Smooth muscle cell (in vitro differentiated cells): ENCODE results near the gene DACH1. TPM values are rescaled to one million over a fixed set of nuclear protein-coding genes. Genes with fewer than 3 reads are reported as not detected.

Experiments
- DNase-seq: peaks from one replicate; lab custom pipeline; 2025; ENCODE audit not compliant: unreplicated experiment; lab: John Stamatoyannopoulos, UW
- H2AFZ ChIP-seq: fragments of 200-600 bp; sonication (generic); 2 replicates; pipeline ENCODE4 v1.6.0; 2016; ENCODE audit warnings: antibody characterized with exemption, low read depth, mild to moderate bottlenecking
- H3F3A ChIP-seq: fragments of 200-600 bp; sonication (generic); 2 replicates; pipeline ENCODE4 v1.6.0; 2017; ENCODE audit warnings: antibody characterized with exemption, low read depth
- H3K27ac ChIP-seq: fragments of 200-600 bp; sonication (generic); 2 replicates; pipeline ENCODE4 v1.5.1; 2016; ENCODE audit warnings: low read depth, mild to moderate bottlenecking
- H3K27me3 ChIP-seq: fragments of 200-600 bp; sonication (generic); 2 replicates; pipeline ENCODE4 v1.6.1; 2016; ENCODE audit warnings: low read depth, mild to moderate bottlenecking
- H3K36me3 ChIP-seq: fragments of 200-600 bp; sonication (generic); 2 replicates; pipeline ENCODE4 v1.5.1; 2016; ENCODE audit warnings: low read depth
- H3K4me1 ChIP-seq: fragments of 200-600 bp; sonication (generic); 2 replicates; pipeline ENCODE4 v1.5.1; 2016; ENCODE audit warnings: low read depth
- H3K4me2 ChIP-seq: fragments of 200-600 bp; sonication (generic); 2 replicates; pipeline ENCODE4 v1.6.0; 2016; ENCODE audit warnings: mild to moderate bottlenecking
- H3K4me3 ChIP-seq: fragments of 200-600 bp; sonication (generic); 2 replicates; pipeline ENCODE4 v1.5.1; 2016; ENCODE audit warnings: mild to moderate bottlenecking
- H3K79me2 ChIP-seq: fragments of 200-600 bp; sonication (generic); 2 replicates; pipeline ENCODE4 v1.6.0; 2016; ENCODE audit warnings: low read depth, mild to moderate bottlenecking
- H3K9ac ChIP-seq: fragments of 200-600 bp; sonication (generic); 2 replicates; pipeline ENCODE4 v1.6.0; 2016; ENCODE audit warnings: low read depth
- H3K9me3 ChIP-seq: fragments of 200-600 bp; sonication (generic); replicated peaks from 2 replicates; pipeline ENCODE4 v1.5.1; 2016; ENCODE audit warnings: low read depth
- H4K20me1 ChIP-seq: fragments of 200-600 bp; sonication (generic); 2 replicates; pipeline ENCODE4 v1.6.0; 2016; ENCODE audit warnings: low read depth
- WGBS: methylation state at CpG from one replicate; pipeline ENCODE4 v1.1.7; 2016; ENCODE audit warnings: low lambda C conversion rate; 5-methylcytosine and 5-hydroxymethylcytosine counted together
- polyA plus RNA-seq: library from polyadenylated mRNA; unstranded; fragments of >200 nt; fragmentation: Nextera tagmentation; extraction: Ambion mirVana; gene quantifications from 2 replicates; pipeline ENCODE4 v1.2.1, GENCODE V29; 2016
- total RNA-seq: library from RNA; depleted of rRNA; stranded (reverse); fragments of >200 nt; gene quantifications from 2 replicates; pipeline ENCODE4 v1.2.3, GENCODE V29; 2014
- TF ChIP-seq, protein P1 (sequence below): fragments of 200-600 bp; sonication (generic); IDR thresholded peaks from 2 replicates; pipeline ENCODE4 v1.5.1; 2017; ENCODE audit warnings: borderline replicate concordance, mild to moderate bottlenecking, antibody characterized with exemption; ENCODE audit not compliant: insufficient read depth, poor library complexity, severe bottlenecking

DACH1 gene
- total and polyA plus RNA-seq, 2 experiments from 2014 or later, result 0.33 to 1.6 TPM

DNA sequence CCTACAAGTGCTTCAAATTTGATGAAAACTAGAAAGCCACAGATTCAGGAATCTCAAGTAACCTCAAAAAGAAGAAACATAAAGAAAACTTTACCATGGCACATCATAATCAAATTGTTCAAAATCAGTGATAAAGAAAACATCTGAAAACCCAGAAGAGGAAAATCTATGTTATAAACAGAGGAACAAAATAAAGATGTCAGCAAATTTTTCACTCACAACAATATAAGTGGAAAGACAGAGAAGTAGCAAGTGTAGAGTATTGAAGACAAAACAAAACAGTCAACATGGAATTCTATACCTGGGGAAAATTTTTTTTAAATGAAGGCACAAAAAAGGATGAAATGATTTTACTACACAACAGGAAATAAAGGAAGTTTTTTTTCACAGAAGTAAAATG, 470.9 kb downstream of the DACH1 start:
- no peak overlapping the region for H3K4me3 ChIP-seq
- no peaks in the 10 kb centered on the region for H3K36me3 ChIP-seq
- no peaks in the 10 kb centered on the region for H3F3A ChIP-seq
- no peaks in the 10 kb centered on the region for H3K27me3 ChIP-seq
- no peaks in the 10 kb centered on the region for H4K20me1 ChIP-seq
- no peak for DNase-seq
- no peak overlapping the region for H3K9ac ChIP-seq
- H3K4me1 ChIP-seq, result peaks cover 9% of the 10 kb centered on the region
- no peaks in the 10 kb centered on the region for H3K79me2 ChIP-seq
- H3K4me2 ChIP-seq, result no peak overlapping the region
- TF ChIP-seq, protein P1, sequence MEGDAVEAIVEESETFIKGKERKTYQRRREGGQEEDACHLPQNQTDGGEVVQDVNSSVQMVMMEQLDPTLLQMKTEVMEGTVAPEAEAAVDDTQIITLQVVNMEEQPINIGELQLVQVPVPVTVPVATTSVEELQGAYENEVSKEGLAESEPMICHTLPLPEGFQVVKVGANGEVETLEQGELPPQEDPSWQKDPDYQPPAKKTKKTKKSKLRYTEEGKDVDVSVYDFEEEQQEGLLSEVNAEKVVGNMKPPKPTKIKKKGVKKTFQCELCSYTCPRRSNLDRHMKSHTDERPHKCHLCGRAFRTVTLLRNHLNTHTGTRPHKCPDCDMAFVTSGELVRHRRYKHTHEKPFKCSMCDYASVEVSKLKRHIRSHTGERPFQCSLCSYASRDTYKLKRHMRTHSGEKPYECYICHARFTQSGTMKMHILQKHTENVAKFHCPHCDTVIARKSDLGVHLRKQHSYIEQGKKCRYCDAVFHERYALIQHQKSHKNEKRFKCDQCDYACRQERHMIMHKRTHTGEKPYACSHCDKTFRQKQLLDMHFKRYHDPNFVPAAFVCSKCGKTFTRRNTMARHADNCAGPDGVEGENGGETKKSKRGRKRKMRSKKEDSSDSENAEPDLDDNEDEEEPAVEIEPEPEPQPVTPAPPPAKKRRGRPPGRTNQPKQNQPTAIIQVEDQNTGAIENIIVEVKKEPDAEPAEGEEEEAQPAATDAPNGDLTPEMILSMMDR, result no peak
- H3K27ac ChIP-seq, result no peak overlapping the region
- H2AFZ ChIP-seq, result no peak overlapping the region
- no peaks in the 10 kb centered on the region for H3K9me3 ChIP-seq

DNA sequence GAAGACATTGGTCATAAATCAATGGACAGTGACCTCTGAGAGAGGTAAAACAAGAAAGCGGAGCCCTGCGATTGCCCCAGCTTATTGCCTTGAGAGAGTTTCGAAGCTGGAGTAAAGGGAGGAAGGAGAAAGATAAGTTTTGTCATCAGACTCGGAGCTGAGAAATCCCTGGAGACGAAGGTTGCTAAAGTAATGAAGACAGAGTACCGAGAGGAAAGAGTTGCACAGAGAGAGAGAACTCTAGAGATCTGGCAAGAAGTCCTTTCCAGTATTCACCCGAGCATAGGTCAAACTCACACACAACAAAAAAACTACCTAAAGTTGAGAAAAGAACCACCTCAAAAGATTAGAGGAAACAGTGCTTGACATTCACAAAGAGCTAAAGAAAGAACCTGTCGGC, 472.0 kb downstream of the DACH1 start:
- Histone ChIP-seq H3K9ac (no peak overlapping the region), H3K79me2 (no peaks in the 10 kb centered on the region), H2AFZ (no peak overlapping the region), H3K4me2 (no peak overlapping the region), H3K4me1 (peaks cover 7% of the 10 kb centered on the region), H3K27ac (no peak overlapping the region), H4K20me1 (no peaks in the 10 kb centered on the region), H3K36me3 (no peaks in the 10 kb centered on the region), H3F3A (no peaks in the 10 kb centered on the region), H3K9me3 (no peaks in the 10 kb centered on the region), H3K4me3 (no peak overlapping the region), H3K27me3 (no peaks in the 10 kb centered on the region)
- no peak for DNase-seq
- TF ChIP-seq, protein P1, result no peak
- 84% methylated on average over 8 of the region's 8 CpGs for WGBS

GRCh38 chr13:71394176-71394575, 472.8 kb downstream of the DACH1 start:
- H3K9ac ChIP-seq, result no peak overlapping the region
- peaks cover 1% of the 10 kb centered on the region for H3K4me1 ChIP-seq
- 96% methylated on average over 3 of the region's 3 CpGs for WGBS
- TF ChIP-seq, protein P1, result no peak
- no peak overlapping the region for H2AFZ ChIP-seq
- H4K20me1 ChIP-seq, result no peaks in the 10 kb centered on the region
- H3K4me3 ChIP-seq, result no peak overlapping the region
- no peak for DNase-seq
- H3K79me2 ChIP-seq, result no peaks in the 10 kb centered on the region
- H3K27me3 ChIP-seq, result no peaks in the 10 kb centered on the region
- no peaks in the 10 kb centered on the region for H3F3A ChIP-seq
- no peak overlapping the region for H3K27ac ChIP-seq
- H3K9me3 ChIP-seq, result no peaks in the 10 kb centered on the region
- no peaks in the 10 kb centered on the region for H3K36me3 ChIP-seq
- H3K4me2 ChIP-seq, result no peak overlapping the region
